Mesenchymal stem cell (in vitro differentiated cells and primary cell): Measurements from ENCODE around the gene NUTM2B.
"Not testable (repeated sequence)": the region's sequence is repeated elsewhere in the genome, so short reads cannot be mapped to it uniquely, and the experiment has no call there.

Experiments used
- DNase-seq: peaks from one replicate; pipeline ENCODE4 v3.0.0-alpha.2; 2013
- H2AFZ ChIP-seq: one replicate; pipeline ENCODE4 v1.6.1; 2013; ENCODE audit warnings: low read depth, mild to moderate bottlenecking, control low read depth, inconsistent platforms, low read length, moderate library complexity
- H2AK5ac ChIP-seq: 2 replicates; pipeline ENCODE4 v1.6.1; 2013; ENCODE audit warnings: low read length, moderate library complexity, mild to moderate bottlenecking, inconsistent platforms; ENCODE audit not compliant: severe bottlenecking
- H2BK120ac ChIP-seq: one replicate; pipeline ENCODE4 v1.6.1; 2013; ENCODE audit warnings: low read depth, mild to moderate bottlenecking, inconsistent platforms, low read length, moderate library complexity
- H2BK12ac ChIP-seq, 2 experiments: one replicate each; pipeline ENCODE4 v1.6.1; 2013; ENCODE audit warnings: inconsistent platforms in 2 of 2, low read length in 2 of 2, mild to moderate bottlenecking in 2 of 2, moderate library complexity in 2 of 2, control low read depth in 1 of 2
- H2BK15ac ChIP-seq: one replicate; pipeline ENCODE4 v1.6.1; 2013; ENCODE audit warnings: mild to moderate bottlenecking, low read depth, inconsistent platforms; ENCODE audit not compliant: poor library complexity, severe bottlenecking
- H2BK5ac ChIP-seq: 2 replicates; pipeline ENCODE4 v1.6.1; 2013; ENCODE audit warnings: low read depth, mild to moderate bottlenecking, low read length, control low read depth, inconsistent platforms; ENCODE audit not compliant: poor library complexity, severe bottlenecking
- H3K14ac ChIP-seq, 2 experiments: one replicate each; pipeline ENCODE4 v1.6.1; 2013; ENCODE audit warnings: inconsistent platforms in 2 of 2, low read length in 2 of 2, control low read depth in 1 of 2, mild to moderate bottlenecking in 1 of 2, moderate library complexity in 1 of 2
- H3K18ac ChIP-seq, 2 experiments: one replicate each; pipeline ENCODE4 v1.6.1; 2013; ENCODE audit warnings: inconsistent platforms in 2 of 2, low read length in 2 of 2, control low read depth in 1 of 2, low read depth in 1 of 2, mild to moderate bottlenecking in 1 of 2
- H3K23ac ChIP-seq, 2 experiments: one replicate each; pipeline ENCODE4 v1.6.1; 2013; ENCODE audit warnings: inconsistent platforms in 2 of 2, low read length in 2 of 2, mild to moderate bottlenecking in 2 of 2, moderate library complexity in 2 of 2, control low read depth in 1 of 2
- H3K27ac ChIP-seq: 2 replicates; pipeline ENCODE4 v1.5.1; 2013; ENCODE audit warnings: mild to moderate bottlenecking, moderate library complexity, low read length, control low read depth, inconsistent platforms; ENCODE audit not compliant: poor library complexity, severe bottlenecking
- H3K27me3 ChIP-seq, 2 experiments: 2 replicates each; pipeline versions ENCODE4 v1.6.1 to v1.7.0; 2013; ENCODE audit warnings: low read length in 2 of 2, mild to moderate bottlenecking in 2 of 2, moderate library complexity in 2 of 2, control low read depth in 1 of 2, inconsistent platforms in 1 of 2; ENCODE audit not compliant: control insufficient read depth in 1 of 2, insufficient read depth in 1 of 2
- H3K36me3 ChIP-seq, 2 experiments: 2 replicates each; pipeline versions ENCODE4 v1.6.1 to v1.7.0; 2013; ENCODE audit warnings: low read length in 2 of 2, control low read depth in 1 of 2, inconsistent platforms in 1 of 2, low read depth in 1 of 2, mild to moderate bottlenecking in 1 of 2; ENCODE audit not compliant: insufficient read depth in 2 of 2, control insufficient read depth in 1 of 2
- H3K4ac ChIP-seq, 2 experiments: one replicate each; pipeline ENCODE4 v1.6.1; 2013; ENCODE audit warnings: inconsistent platforms in 2 of 2, low read length in 2 of 2, mild to moderate bottlenecking in 2 of 2, moderate library complexity in 2 of 2, control low read depth in 1 of 2, low read depth in 1 of 2
- H3K4me1 ChIP-seq: 2 replicates; pipeline ENCODE4 v1.6.1; 2013; ENCODE audit warnings: low read depth, low read length, control low read depth; ENCODE audit not compliant: control insufficient read depth, insufficient read depth
- H3K4me2 ChIP-seq: 2 replicates; pipeline ENCODE4 v1.6.1; 2013; ENCODE audit warnings: low read length, mild to moderate bottlenecking, inconsistent platforms; ENCODE audit not compliant: poor library complexity, severe bottlenecking
- H3K4me3 ChIP-seq, 2 experiments: 2 replicates each; pipeline versions ENCODE4 v1.5.1 to v1.7.0; 2013; ENCODE audit warnings: low read length in 2 of 2, mild to moderate bottlenecking in 2 of 2, control low read depth in 1 of 2, low read depth in 1 of 2; ENCODE audit not compliant: insufficient read depth in 1 of 2
- H3K79me1 ChIP-seq: replicated peaks from 2 replicates; pipeline ENCODE4 v1.6.1; 2013; ENCODE audit warnings: mild to moderate bottlenecking, control low read depth, low read length, inconsistent platforms; ENCODE audit not compliant: poor library complexity, severe bottlenecking
- H3K9ac ChIP-seq: 2 replicates; pipeline ENCODE4 v1.7.0; 2013; ENCODE audit warnings: mild to moderate bottlenecking, low read length, moderate library complexity
- H3K9me3 ChIP-seq: 2 replicates; pipeline ENCODE4 v1.7.0; 2013; ENCODE audit warnings: mild to moderate bottlenecking, low read length; ENCODE audit not compliant: control insufficient read depth
- H4K8ac ChIP-seq: one replicate; pipeline ENCODE4 v1.6.1; 2013; ENCODE audit warnings: inconsistent platforms, mild to moderate bottlenecking, low read length, moderate library complexity
- H4K91ac ChIP-seq: one replicate; pipeline ENCODE4 v1.6.1; 2013; ENCODE audit warnings: mild to moderate bottlenecking, low read length, inconsistent platforms
- WGBS: methylation state at CpG from one replicate; pipeline ENCODE4 v1.1.7; 2013; ENCODE audit warnings: mixed read lengths; 5-methylcytosine and 5-hydroxymethylcytosine counted together

The NUTM2B gene

GRCh38 chr10:79674878-79675277 lies 28.1 kb upstream of the NUTM2B start:
- not testable (repeated sequence) for H2BK12ac ChIP-seq, H4K91ac ChIP-seq, H3K27ac ChIP-seq, H3K4me2 ChIP-seq, H3K18ac ChIP-seq, H2AFZ ChIP-seq, H4K8ac ChIP-seq, H2BK5ac ChIP-seq, H3K79me1 ChIP-seq, H3K4me3 ChIP-seq, H2BK120ac ChIP-seq, H3K4me1 ChIP-seq, H2AK5ac ChIP-seq, DNase-seq, H3K36me3 ChIP-seq, H3K23ac ChIP-seq, H3K9ac ChIP-seq, H3K27me3 ChIP-seq, H3K4ac ChIP-seq, H2BK15ac ChIP-seq, H3K14ac ChIP-seq, H3K9me3 ChIP-seq
- WGBS = no CpG with 5 or more reads among the region's 2 CpGs

GRCh38 chr10:79683026-79683883 lies 19.8 kb upstream of the NUTM2B start:
- not testable (repeated sequence) for H2AK5ac ChIP-seq, H3K4me2 ChIP-seq
- WGBS = 96% methylated on average over 19 of the region's 20 CpGs

GRCh38 chr10:79683884-79684720 lies 18.9 kb upstream of the NUTM2B start:
- not testable (repeated sequence) for H2BK5ac ChIP-seq
- WGBS = 97% methylated on average over 41 of the region's 41 CpGs

More at GRCh38 chr10:79683026-79683883, 19.8 kb upstream of the NUTM2B start:
- not testable (repeated sequence) for H3K27ac ChIP-seq, H4K8ac ChIP-seq, H3K23ac ChIP-seq, H2AFZ ChIP-seq, H2BK120ac ChIP-seq, H2BK15ac ChIP-seq, H3K14ac ChIP-seq, H3K9ac ChIP-seq, H4K91ac ChIP-seq, H2BK12ac ChIP-seq, H2BK5ac ChIP-seq, DNase-seq, H3K4me3 ChIP-seq, H3K18ac ChIP-seq, H3K4me1 ChIP-seq, H3K9me3 ChIP-seq, H3K27me3 ChIP-seq, H3K79me1 ChIP-seq, H3K4ac ChIP-seq
- H3K36me3 ChIP-seq = peaks cover 0 to 27% of the 10 kb centered on the region in 2 experiments

GRCh38 chr10:79685044-79685685 lies 17.9 kb upstream of the NUTM2B start:
- H2BK15ac ChIP-seq, H3K79me1 ChIP-seq, H3K4ac ChIP-seq, H3K4me3 ChIP-seq, H3K27ac ChIP-seq, H3K4me2 ChIP-seq, H3K4me1 ChIP-seq, H2BK12ac ChIP-seq, H2BK120ac ChIP-seq, H2BK5ac ChIP-seq, H3K9ac ChIP-seq, H3K27me3 ChIP-seq, H3K9me3 ChIP-seq, H2AFZ ChIP-seq, H3K18ac ChIP-seq, H3K23ac ChIP-seq, DNase-seq, H4K8ac ChIP-seq, H4K91ac ChIP-seq, H2AK5ac ChIP-seq, H3K14ac ChIP-seq: not testable (repeated sequence)
- 92% methylated on average over 21 of the region's 21 CpGs for whole genome bisulfite sequencing
- H3K36me3 ChIP-seq = peaks cover 0 to 27% of the 10 kb centered on the region in 2 experiments

More at GRCh38 chr10:79683884-79684720, 18.9 kb upstream of the NUTM2B start:
- H3K9ac ChIP-seq, H3K4me1 ChIP-seq, DNase-seq, H2BK15ac ChIP-seq, H3K4me2 ChIP-seq, H4K91ac ChIP-seq, H2BK120ac ChIP-seq, H3K27ac ChIP-seq, H3K4me3 ChIP-seq, H3K23ac ChIP-seq, H3K14ac ChIP-seq, H3K4ac ChIP-seq, H3K27me3 ChIP-seq, H2AFZ ChIP-seq, H3K9me3 ChIP-seq, H3K18ac ChIP-seq, H4K8ac ChIP-seq, H2BK12ac ChIP-seq, H2AK5ac ChIP-seq, H3K79me1 ChIP-seq: not testable (repeated sequence)
- H3K36me3 ChIP-seq = peaks cover 0 to 27% of the 10 kb centered on the region in 2 experiments
